Uterus (tissue), 4 donors: ENCODE results near the gene DMD. TPM values are rescaled to one million over a fixed set of nuclear protein-coding genes. Genes with fewer than 3 reads are reported as not detected.

ENCODE experiments used
- DNase-seq, 2 donors: peaks; one replicate each; pipeline ENCODE4 v3.0.0-alpha.2; 2019 to 2020
- H3K27ac ChIP-seq, 2 donors: fragments of 200-600 bp; sonication (generic); 1 replicate in 1 of 2; 2 replicates in 1 of 2; pipeline ENCODE4 v1.5.1; 2016 to 2018
- H3K27me3 ChIP-seq, 2 donors: fragments of 200-600 bp; sonication (generic); one replicate each; pipeline ENCODE4 v1.5.1; 2018 to 2019; ENCODE audit warnings: control low read depth in 1 of 2
- H3K36me3 ChIP-seq, 2 donors: fragments of 200-600 bp; sonication (generic); one replicate each; pipeline ENCODE4 v1.5.1; 2019; ENCODE audit warnings: control low read depth in 1 of 2
- H3K4me1 ChIP-seq, 2 donors: fragments of 200-600 bp; sonication (generic); one replicate each; pipeline ENCODE4 v1.5.1; 2018 to 2019; ENCODE audit warnings: control low read depth in 1 of 2
- H3K4me3 ChIP-seq, 2 donors: fragments of 200-600 bp; sonication (generic); 1 replicate in 1 of 2; 2 replicates in 1 of 2; pipeline ENCODE4 v1.5.1; 2018 to 2019; ENCODE audit warnings: mild to moderate bottlenecking in 1 of 2
- H3K9me3 ChIP-seq, 2 donors: fragments of 200-600 bp; sonication (generic); one replicate each; pipeline ENCODE4 v1.5.1; 2019; ENCODE audit warnings: control low read depth in 1 of 2
- CTCF ChIP-seq, 4 experiments: fragments of 200-600 bp in 2 of 4; fragments of 450-650 bp in 2 of 4; sonication (generic) in 2 of 4; IDR thresholded peaks; one replicate each; pipeline ENCODE4 v1.5.1; 2016 to 2019; ENCODE audit warnings: antibody characterized with exemption in 4 of 4, mild to moderate bottlenecking in 2 of 4, moderate library complexity in 1 of 4
- POLR2A ChIP-seq, 2 donors: fragments of 450-650 bp; IDR thresholded peaks; one replicate each; pipeline ENCODE4 v1.6.1; 2016; ENCODE audit warnings: antibody characterized with exemption in 2 of 2, mild to moderate bottlenecking in 1 of 2, moderate library complexity in 1 of 2
- intact Hi-C: fragments of 100-400 bp; cut with DNase I; formaldehyde crosslinking; loops from one replicate; pipeline ENCODE4 v1.15.1; 2023; ENCODE audit warnings: low total_unique reads
- total RNA-seq, 4 donors: library from RNA; depleted of rRNA in 3 of 4; stranded (reverse); fragments of >200 nt in 3 of 4; gene quantifications; one replicate each; pipeline versions ENCODE4 v1.1.0 to v1.2.4, GENCODE V29; 2014 to 2023
- donor health status: DM: yes; HTN: yes; CAD: no.

Gene DMD
- total RNA-seq, 4 donors from 2014 or later, result 73.8 to 147 (median 97.8) TPM

GRCh38 chrX:32571579-32571978 lies 639.8 kb downstream of the DMD start:
- TF ChIP-seq CTCF (IDR thresholded peaks at IDR 0.05) (no peak), POLR2A (IDR thresholded peaks at IDR 0.05) (no peak)
- Histone ChIP-seq H3K27me3 (no peaks in the 10 kb centered on the region), H3K9me3 (no peaks in the 10 kb centered on the region), H3K4me1 (no peaks in the 10 kb centered on the region), H3K36me3 (no peaks in the 10 kb centered on the region), H3K4me3 (no peak overlapping the region), H3K27ac (no peak overlapping the region)
- intact Hi-C loops, result no loop called here
- DNase-seq, result no peak

GRCh38 chrX:32562261-32562660 lies 649.1 kb downstream of the DMD start:
- DNase-seq, result no peak
- no peak for TF ChIP-seq POLR2A (IDR thresholded peaks at IDR 0.05)
- no peak for TF ChIP-seq CTCF (IDR thresholded peaks at IDR 0.05)
- H3K27me3 ChIP-seq, result no peaks in the 10 kb centered on the region
- H3K4me1 ChIP-seq, result no peaks in the 10 kb centered on the region
- no peaks in the 10 kb centered on the region for H3K9me3 ChIP-seq
- no peaks in the 10 kb centered on the region for H3K36me3 ChIP-seq
- H3K27ac ChIP-seq, result no peak overlapping the region
- intact Hi-C loops, result no loop called here
- H3K4me3 ChIP-seq, result no peak overlapping the region

GRCh38 chrX:32545101-32545500 lies 666.2 kb downstream of the DMD start:
- DNase-seq, result no peak
- intact Hi-C loops, result no loop called here
- no peak for TF ChIP-seq CTCF (IDR thresholded peaks at IDR 0.05)
- no peak for TF ChIP-seq POLR2A (IDR thresholded peaks at IDR 0.05)
- Histone ChIP-seq H3K4me1 (no peaks in the 10 kb centered on the region), H3K4me3 (no peak overlapping the region), H3K9me3 (no peaks in the 10 kb centered on the region), H3K36me3 (no peaks in the 10 kb centered on the region), H3K27ac (no peak overlapping the region), H3K27me3 (no peaks in the 10 kb centered on the region)

GRCh38 chrX:32538554-32538953 lies 672.8 kb downstream of the DMD start:
- no peaks in the 10 kb centered on the region for H3K27me3 ChIP-seq
- no peak overlapping the region for H3K27ac ChIP-seq
- no peak overlapping the region for H3K4me3 ChIP-seq
- DNase-seq, result no peak
- TF ChIP-seq POLR2A (IDR thresholded peaks at IDR 0.05) (no peak), CTCF (IDR thresholded peaks at IDR 0.05) (no peak)
- H3K4me1 ChIP-seq, result no peaks in the 10 kb centered on the region
- intact Hi-C loops, result no loop called here
- H3K9me3 ChIP-seq, result no peaks in the 10 kb centered on the region
- no peaks in the 10 kb centered on the region for H3K36me3 ChIP-seq

GRCh38 chrX:32533848-32534247 lies 677.5 kb downstream of the DMD start:
- no peak for DNase-seq
- Histone ChIP-seq H3K9me3 (no peaks in the 10 kb centered on the region), H3K27ac (no peak overlapping the region), H3K27me3 (peaks cover 0 to 5% of the 10 kb centered on the region in 2 donors), H3K4me3 (no peak overlapping the region), H3K36me3 (no peaks in the 10 kb centered on the region), H3K4me1 (no peaks in the 10 kb centered on the region)
- intact Hi-C loops, result no loop called here
- TF ChIP-seq CTCF (IDR thresholded peaks at IDR 0.05), result no peak
- TF ChIP-seq POLR2A (IDR thresholded peaks at IDR 0.05), result no peak
